Stimulated activated CD4-positive, alpha-beta T cell treated with anti-CD3 and anti-CD28 coated beads, Interleukin-1b, Interleukin-23, amount 100 ng/mL, for 24 hours (primary cell): ENCODE results near the gene CPTP.
"Not testable (repeated sequence)": the region's sequence is repeated elsewhere in the genome, so short reads cannot be mapped to it uniquely, and the experiment has no call there.

Source experiments
- DNase-seq, 4 experiments: peaks; one replicate each; pipeline ENCODE4 v3.0.0-alpha.2; 2020; ENCODE audit warnings: low read depth in 4 of 4, low spot score in 1 of 4

Gene CPTP

DNA sequence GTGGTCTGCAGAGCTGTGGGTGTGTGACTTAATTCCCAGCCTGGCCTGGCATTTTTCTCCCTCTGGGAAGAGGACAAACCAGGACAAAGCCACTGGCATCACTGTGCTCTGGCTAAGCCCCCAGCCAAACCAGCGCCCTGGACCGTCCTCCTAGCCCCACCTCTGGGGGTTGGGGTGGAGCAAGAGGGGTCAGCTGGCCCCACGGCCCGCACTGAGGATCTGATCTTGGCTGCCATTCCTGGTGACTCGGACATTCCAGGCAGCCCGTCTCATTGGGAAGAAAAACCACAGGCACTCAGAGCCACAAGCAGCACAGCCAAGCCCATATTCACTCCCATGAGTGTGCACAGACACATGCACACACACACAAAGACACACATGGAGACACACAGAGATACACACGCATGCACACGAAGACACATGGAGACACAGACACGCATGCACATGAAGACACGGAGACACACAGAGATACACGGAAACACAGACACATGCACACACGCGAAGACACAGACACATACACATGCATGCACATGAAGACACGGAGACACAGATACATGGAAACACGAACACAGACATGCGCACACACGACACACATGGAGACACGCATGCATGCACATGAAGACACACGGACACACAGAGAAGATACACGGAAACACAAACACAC, 36.0 kb downstream of the CPTP start:
- DNase-seq: no peak

DNA sequence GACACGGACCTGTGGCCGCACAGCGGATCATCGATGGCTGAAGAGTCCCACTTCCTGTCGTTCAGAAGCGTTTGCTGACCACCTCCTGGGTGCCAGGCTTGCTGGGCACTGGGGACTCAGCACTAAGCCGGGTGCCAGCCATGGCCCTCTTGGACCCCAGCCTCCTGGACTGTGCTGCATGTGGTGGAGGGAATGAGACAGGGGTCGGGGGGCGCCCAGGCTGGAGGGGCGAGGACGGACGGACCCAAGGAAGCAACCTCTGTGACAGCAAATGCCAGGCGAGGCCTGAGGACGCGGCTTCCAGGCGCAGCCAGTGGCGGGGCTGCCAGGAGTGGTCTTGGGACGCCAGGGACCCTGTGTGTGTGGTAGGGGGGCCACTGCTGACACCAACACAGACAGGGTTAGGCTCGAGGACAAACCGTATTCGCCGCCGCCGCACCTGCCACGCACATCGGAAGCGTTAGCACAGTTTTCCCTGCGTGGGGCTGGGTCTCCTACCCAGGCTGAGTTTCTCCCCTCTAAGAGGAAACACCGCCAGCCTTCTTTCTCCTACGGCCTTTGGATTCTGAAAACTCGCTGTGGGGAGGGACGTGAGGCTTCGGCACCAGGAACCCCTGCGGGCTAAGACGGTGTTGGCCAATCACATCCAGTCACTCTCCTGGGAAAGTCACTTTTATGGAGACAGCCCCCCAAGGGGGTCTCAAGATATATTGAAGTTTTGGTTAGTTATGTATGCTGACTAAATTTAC, 36.8 kb downstream of the CPTP start:
- DNase-seq: no peak

DNA sequence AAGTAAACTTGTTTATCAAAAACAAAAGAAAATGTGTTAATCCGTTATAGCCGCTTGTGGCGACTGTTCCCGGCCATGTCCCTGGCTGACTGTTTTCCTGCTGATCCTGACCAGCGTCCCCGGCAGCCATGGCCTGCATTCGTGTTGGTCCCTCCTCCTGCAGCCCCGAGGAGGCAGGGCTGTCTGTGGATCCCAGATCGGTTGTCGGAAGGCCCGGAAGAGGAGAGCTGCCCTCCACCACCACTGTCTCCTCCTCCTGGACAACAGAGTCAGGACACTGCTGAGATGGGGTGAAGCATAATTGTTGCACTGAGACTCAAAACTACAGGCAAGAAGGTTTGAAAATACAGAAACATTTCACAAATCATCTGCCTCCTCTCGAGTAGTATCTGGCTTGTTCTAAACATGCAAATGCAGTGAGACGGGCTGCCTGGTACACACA, 37.4 kb downstream of the CPTP start:
- no peak for DNase-seq

DNA sequence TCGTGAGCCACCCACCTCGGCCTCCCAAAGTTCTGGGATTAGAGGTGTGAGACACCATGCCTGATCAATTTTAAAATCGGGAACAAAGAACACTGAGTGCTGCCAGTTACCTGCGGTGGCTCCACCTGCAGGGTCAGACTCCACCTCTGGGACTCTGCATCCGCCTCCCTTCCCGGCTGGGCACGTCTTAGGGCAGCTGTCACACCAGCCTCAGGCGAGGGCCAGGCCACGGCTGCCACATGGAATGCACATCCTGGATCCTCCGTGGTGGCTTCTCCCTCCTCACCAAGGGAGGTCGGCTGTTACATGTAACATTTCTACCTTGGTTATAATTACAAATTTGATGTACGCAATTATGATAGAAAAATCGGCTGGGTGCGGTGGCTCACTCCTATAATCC, 39.7 kb downstream of the CPTP start:
- no peak for DNase-seq

DNA sequence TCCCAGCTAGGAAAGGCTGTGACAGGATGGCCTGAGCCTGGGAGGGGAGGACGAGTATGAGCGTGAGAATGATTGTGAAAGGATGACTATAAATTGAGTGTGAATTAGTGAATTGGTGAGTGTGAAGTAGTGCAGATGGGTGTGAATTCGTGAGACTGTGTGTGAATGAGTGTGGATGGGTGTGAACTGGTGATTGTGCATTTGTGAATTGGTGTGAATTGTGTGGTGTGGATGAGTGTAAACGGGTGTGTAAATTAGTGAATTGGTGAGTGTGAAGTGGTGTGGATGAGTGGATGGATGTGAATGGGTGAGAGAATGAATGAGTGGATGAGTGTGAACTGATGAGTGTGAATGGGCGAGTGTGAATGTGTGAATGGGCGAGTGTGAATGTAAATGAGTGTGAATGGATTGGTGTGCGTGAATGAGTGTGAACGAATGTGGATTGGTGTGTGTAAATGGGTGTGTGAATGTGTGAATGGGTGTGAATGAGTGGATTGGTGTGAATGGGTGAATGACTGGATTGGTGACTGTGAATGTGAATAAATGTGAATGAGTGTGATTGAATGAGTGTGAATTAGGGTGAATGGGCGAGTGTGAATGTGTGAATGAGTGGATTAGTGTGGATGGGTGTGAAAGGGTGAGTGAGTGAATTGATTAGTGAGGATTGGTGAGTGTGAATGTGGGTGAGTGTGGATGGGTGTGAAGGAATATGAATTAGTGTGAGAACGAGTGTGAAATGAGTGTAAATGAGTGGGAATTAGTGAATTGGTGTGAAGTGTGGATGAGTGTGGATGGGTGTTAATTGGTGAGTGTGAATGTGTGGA, 41.5 kb downstream of the CPTP start:
- no peak for DNase-seq

DNA sequence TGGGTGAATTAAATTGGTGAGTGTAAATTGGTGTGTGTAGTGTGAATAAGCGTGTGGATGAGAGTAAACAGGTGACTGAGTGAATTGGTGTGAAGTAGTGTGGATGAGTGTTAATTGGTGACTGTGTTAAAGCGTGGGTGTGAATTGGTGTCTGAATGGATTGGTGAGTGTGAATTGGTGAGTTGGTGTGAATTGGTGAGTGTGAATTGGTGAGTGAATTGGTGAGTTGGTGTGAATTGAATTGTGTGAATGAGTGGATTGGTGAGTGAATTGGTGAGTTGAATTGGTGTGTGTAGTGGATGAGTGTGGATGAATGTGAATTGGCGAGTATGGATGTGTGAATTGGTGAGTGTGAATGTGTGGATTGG, 42.1 kb downstream of the CPTP start:
- DNase-seq: no peak

DNA sequence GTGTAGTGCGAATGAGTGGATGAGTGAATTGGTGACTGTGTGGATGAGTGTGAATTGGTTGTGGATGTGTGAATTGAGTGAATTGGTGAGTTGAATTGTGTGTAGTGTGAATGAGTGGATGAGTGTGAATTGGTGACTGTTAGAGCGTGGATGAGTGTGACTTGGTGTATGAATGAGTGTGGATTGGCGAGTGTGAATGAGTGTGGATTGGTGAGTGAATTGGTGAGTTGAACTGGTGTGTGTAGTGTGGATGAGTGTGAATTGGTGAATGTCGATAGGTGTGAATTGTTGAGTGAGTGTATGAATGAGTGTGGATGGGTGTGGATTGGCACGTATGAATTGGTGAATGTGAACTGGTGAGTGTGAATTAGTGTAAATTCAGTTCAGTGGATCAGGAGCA, 42.7 kb downstream of the CPTP start:
- no peak for DNase-seq

DNA sequence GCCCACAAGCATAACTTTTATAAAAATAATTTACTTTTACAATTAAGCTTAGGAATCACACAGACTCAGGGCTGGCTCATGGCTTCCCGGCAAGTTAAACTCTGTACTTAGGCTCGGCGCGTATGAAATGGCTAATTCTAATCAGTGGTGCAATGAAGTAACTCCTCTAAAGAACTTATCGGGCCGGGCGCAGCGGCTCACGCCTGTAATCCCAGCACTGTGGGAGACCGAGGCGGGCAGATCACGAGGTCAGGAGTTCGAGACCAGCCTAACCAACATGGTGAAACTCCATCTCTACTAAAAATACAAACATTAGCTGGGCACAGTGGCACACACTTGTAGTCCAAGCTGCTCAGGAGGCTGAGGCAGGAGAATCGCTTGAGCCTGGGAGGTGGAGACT, 45.5 kb downstream of the CPTP start:
- not testable (repeated sequence) for DNase-seq

DNA sequence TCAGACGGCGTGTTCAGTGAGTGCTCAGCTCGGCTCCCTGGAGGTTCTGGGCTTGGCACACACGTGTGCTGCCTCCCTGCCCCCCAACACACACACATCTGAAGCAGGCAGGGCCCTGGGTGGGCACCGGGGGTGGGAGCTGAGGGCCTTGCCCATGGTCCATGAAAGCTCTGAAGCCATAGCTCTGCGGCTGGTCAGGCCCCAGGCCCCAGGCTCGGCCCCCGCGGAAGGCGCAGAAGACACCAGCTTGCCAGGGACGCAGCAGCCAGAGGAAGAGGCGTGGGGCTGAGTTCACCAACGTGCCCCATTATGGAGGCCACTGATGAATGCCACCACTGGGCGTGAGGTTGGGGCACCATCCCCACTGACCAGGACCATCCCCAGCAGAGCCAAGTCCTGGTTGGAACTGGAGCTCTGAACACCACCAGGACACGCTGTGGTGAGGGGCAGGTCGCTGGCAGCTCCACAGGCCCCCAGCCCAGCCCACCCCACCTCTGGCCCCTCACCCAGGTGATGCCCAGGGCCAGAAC, 46.2 kb downstream of the CPTP start:
- no peak for DNase-seq

DNA sequence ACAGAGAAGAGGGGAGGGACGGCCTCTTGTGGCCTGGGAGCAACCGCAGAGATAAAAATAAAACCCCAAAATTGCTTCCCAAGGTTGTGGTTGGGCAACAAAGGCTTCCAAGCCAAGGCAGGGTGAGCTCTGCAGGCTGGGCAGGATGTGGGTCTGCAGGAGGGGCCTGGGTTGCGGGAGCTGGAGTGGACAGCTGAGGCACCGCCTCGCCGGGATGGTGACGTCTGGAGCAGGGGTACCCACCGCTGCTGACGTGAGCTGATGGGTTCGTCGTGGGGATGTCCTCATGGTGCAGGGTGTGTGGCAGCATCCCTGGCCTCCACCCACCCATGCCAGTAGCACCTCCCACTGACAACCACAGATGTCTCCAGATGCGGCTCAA, 46.8 kb downstream of the CPTP start:
- DNase-seq: no peak

DNA sequence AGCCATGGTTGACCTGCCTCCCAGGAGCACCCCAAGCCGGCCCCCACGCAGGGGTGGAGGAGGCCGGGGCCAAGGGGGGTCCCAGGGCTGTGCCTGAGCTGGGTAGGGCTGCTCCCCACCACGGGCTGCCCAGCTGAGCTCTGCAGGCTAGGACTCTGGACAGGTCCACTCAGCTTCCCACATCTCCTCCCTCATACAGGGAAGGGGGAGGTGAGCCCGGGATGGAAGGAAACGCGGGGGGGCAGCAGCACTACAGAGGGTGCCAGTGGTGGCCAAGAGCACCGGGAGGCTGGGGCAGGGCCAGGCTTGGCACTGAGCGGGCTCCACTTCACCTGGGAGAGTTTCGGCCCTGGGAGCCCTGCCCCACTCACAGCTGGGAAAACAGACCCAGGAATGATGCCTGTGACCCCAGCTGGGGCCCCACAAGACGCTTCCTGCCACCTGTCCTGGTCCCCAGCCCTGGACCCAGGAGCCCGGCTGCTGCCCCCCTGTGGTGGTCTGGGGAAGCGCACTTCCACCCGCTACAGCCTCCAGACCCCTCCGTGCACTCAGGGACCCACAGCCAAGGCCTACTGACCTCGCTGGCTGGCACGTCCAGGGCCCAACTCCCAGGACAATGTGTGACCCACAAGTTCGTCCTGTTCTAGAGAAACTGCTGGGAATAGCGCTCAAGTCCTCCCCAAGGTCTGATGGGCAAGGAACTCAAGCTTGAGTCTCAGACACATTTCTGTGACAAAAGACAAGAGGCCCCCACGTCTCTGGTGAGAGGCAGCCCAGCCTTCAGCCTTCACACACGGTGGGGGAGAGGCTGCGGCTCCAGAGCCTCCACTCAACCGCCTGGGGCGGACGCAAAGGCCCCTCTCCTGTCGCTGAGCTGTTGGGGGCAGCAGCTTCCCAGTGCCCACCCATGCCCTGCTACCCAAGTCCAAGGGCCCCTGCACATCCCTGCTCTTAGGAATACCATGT, 47.4 kb downstream of the CPTP start:
- peak; percentile 69 to 74 (median 72) for DNase-seq

DNA sequence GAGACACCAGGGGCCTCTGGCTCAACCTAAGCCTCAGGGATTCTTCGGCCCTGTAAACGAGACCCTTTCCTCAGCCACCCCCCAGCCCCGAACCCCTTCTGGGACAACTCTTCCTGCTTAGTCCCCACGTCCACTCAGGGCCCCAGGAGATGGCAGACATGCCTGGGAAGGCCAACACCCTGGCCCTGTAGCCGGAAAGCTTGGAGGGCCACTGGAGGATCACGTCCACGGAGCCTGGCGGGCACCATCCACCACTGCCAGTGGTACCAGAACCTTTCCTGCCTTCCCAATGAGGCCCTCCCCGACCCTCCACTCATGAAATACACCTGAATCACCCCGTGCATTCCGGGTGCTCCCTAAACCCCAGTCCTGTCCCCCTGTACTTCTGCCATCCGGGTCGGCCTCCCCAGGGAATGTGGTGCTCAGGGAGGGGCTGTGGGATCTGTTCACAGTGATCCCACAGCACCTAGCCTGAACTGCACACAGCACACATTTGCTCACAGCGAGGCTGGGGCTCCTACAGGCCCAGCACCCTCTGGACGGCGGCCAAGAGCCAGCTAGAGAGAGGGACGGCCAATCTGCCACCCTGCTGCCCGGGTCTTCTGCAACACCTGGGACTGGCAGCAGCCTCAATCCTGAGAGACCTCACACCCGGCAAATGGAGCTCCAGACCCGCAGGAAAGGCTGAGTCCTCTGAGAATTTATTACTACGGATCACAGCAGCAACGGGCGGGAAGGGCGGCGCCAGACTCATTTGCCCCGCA, 48.6 kb downstream of the CPTP start:
- DNase-seq: no peak

DNA sequence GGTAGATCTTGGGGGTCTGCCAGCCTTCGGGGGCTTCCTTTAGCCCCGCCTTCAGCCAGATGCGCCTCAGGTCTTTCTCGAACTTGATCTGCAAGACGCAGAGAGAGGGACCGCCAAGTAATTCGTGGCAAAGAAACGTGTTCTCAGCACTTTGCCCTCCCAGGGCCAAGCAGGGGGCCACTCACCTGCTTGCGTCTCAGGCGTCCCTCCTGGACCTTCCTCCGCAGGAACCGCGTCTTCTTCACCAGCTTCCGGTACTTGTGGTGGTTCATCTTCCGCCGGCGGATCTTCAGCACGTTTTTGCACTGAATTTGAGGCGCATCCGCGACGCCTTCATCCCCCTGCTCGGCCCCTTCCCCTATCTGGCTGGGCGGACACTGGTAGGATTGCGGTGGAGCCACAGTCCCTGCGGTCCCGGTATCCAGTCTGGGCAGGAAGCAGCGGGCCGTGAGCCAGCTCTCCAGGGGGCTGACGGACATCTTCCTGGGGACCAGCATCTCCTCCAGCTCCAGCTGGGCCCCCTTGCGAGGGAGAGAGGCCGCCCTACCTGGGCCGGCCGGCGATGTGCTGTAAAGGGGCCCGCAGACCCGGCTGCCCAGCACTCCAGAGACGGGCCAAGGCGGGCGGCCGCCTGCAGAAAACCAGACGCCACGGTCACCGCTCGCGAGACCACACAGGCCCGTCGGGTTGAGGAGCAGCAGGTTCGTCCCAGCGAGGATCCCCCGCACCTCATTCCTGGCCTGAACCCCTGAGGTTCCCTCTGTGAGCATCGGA, 49.4 kb downstream of the CPTP start:
- DNase-seq: no peak

DNA sequence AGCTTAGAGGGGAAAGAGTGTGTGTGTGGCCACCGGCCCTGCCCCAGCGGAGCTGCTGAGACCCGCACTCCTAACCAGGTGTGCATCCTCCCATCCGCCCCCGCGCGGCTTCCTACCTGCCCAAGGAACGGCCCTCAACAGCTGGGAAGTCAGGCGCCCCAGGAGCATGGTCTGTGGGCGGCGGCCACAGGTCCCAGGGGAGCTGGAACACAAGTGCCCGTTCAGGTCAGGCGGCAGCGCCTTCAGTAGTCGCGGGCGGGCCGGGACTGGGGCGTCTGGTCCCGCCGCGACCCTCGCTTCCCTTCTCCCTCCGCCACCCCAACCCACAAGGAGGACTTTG, 50.0 kb downstream of the CPTP start:
- DNase-seq: no peak

DNA sequence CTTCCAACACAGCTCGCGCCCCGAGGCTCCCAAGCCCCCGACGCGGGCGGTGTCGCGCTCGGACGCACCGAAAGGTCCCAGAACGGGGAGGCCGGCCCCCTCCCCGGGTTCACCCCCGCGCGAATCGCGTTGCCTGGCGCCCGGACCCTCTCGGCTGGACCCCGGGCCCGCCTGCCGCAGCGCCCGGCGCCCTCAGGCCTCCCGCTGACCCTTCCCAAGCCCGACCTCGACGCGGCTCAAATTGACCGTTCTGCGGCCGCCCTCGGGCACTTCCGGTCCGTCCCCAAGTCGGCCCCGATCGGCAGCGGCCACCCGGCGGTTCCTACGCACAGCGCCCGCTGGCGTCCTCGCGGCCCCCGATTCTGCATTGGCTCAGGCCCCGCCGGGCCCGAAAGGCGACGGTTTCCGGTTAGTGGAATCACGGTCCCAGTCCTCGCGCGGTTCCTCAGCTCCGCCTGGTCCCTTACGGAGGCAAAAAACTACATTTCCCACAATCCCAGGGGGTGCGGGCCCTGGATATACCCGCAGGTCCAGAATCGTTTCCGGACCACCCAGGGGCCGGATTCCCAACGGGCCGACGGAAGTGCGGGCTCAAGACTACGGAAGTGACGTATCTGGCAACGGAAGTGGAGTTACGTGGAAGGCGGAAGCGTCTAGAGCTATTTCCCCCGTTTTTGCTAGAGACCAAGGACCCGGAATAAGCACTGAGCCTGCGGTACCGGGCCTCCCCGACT, 50.5 kb downstream of the CPTP start, which contains the start of gene AURKAIP1:
AURKAIP1 (minus strand) TSS at position 279 of the 734 bp plus-strand sequence. CDS start 451 bp downstream, outside the sequence.
- DNase-seq: peak; percentile 81 to 96 (median 89)

DNA sequence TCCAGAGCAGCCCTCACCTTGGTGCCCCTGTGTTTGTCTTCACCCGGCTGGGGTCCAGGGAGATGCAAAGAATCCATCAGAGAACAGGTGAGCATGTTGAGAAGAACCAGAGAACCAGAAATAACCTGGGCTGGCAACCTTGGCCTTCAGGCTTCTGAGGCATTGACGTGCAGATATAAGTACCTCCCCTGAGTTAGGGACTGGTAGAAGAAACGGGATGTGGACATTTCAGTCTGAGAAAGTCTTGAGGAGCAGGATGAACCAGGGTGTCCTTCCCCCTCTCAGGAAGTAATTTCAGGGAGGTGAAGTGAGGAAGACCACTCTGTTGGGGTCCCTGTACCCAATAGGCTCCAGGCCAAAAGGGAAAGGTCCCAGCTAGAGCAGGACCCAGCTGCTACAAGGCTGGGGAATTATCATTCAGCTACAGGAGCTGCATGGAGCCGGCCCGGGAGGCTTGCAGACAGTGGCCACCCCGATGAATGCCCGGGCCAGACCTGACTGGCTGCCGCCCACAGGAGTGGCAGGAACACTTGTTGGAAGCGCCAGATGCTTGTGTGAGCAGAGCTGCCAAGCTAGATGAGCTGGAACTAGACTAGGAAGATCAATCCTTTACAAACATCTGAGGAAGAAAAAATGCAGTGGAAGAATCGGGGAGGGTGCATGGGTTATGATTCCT, 52.1 kb downstream of the CPTP start:
- no peak for DNase-seq

DNA sequence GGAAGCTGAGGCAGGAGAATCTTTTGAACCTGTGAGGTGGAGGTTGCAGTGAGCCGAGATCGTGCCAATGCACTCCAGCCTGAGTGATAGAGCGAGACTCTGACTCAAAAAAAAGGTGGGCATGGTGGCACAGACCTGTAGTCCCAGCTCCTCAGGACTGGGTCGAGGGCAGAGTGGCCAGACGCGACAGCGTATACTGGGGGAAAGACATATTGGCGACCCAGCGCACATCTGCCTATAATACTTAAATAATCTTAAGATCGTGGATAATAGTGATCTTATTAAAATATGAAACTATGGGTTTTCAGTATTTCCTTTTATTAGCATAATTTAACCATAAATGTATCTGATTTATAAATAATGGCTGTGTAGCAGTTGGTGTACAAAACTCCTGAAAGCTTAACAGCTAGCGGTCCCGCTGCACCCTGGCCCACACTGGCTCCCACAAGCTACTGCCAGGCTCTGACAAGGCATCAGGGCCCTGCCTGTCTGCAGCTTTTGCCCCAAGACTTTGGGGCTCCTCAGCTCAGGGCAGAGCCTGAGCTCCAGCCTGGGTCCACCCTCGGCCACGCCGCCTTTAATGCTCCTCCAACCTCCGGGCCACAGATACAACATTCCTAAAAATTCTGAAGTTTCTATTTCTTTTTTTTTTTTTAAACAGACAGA, 53.1 kb downstream of the CPTP start:
- no peak for DNase-seq
